GM10266 (cell line): Measurements from ENCODE around the gene ARAP2.
A peak's percentile ranks its signal among the peaks of the same experiment; 100 is the strongest.

Experiments
- DNase-seq: peaks from one replicate; pipeline ENCODE4 v3.0.0; 2012; ENCODE audit errors: extremely low spot score
- CTCF ChIP-seq: IDR thresholded peaks from 2 replicates; pipeline ENCODE4 v1.5.1; 2012; ENCODE audit warnings: mild to moderate bottlenecking, low read depth; ENCODE audit not compliant: control insufficient read depth, insufficient read depth; ENCODE audit errors: missing control alignments

The ARAP2 gene

GRCh38 chr4:36197501-36197900 is 46.8 kb downstream of the ARAP2 start:
- TF ChIP-seq CTCF, result no peak
- no peak for DNase-seq

GRCh38 chr4:36196145-36196913 is 48.0 kb downstream of the ARAP2 start:
- no peak for TF ChIP-seq CTCF

GRCh38 chr4:36192922-36193321 is 51.4 kb downstream of the ARAP2 start:
- no peak for DNase-seq
- no peak for TF ChIP-seq CTCF

More at GRCh38 chr4:36196145-36196913, 48.0 kb downstream of the ARAP2 start:
- DNase-seq, result no peak

GRCh38 chr4:36189511-36190226 is 54.6 kb downstream of the ARAP2 start:
- no peak for TF ChIP-seq CTCF
- DNase-seq, result peak; percentile 18

- DNase-seq, result no peak
- peak; percentile 61 for TF ChIP-seq CTCF
Measured at GRCh38 chr4:36187723-36188333, 56.5 kb downstream of the ARAP2 start.

- no peak for DNase-seq
- TF ChIP-seq CTCF, result no peak
Measured at GRCh38 chr4:36183665-36184393, 60.5 kb downstream of the ARAP2 start.
